Adrenal gland (tissue), 12 donors: ENCODE measurements around the gene FAM229A. TPM values are rescaled to one million over a fixed set of nuclear protein-coding genes. Genes with fewer than 3 reads are reported as not detected.

ENCODE experiments used
- DNase-seq, 7 donors: peaks; one replicate each; pipeline ENCODE4 v3.0.0-alpha.2; 2019 to 2020
- H3K27ac ChIP-seq, 5 donors: fragments of 200-600 bp; sonication (generic) in 4 of 5; 1 replicate in 3 of 5; 2 replicates in 2 of 5; pipeline versions ENCODE4 v1.5.1 to v1.8.0; 2016 to 2020; ENCODE audit warnings: mild to moderate bottlenecking in 1 of 5
- H3K27me3 ChIP-seq: fragments of 200-600 bp; 2 replicates; pipeline ENCODE4 v1.8.0; 2021
- H3K36me3 ChIP-seq, 2 donors: fragments of 200-600 bp; replicated peaks in 1 of 2; 1 replicate in 1 of 2; 2 replicates in 1 of 2; pipeline versions ENCODE4 v1.5.1 to v1.8.0; 2018 to 2022
- H3K4me1 ChIP-seq, 2 donors: fragments of 200-600 bp; replicated peaks in 1 of 2; 1 replicate in 1 of 2; 2 replicates in 1 of 2; pipeline versions ENCODE4 v1.5.1 to v1.8.0; 2018 to 2021
- H3K4me3 ChIP-seq, 4 donors: fragments of 200-600 bp; sonication (generic) in 3 of 4; one replicate each; pipeline ENCODE4 v1.5.1; 2016 to 2018
- H3K9me3 ChIP-seq, 3 donors: fragments of 200-600 bp; sonication (generic) in 1 of 3; replicated peaks in 1 of 3; 1 replicate in 2 of 3; 2 replicates in 1 of 3; pipeline versions ENCODE4 v1.5.1 to v1.8.0; 2016 to 2021
- CTCF ChIP-seq, 6 experiments: fragments of 450-650 bp in 4 of 6; fragments of 200-600 bp in 2 of 6; sonication (generic) in 1 of 6; IDR thresholded peaks; 1 replicate in 5 of 6; 2 replicates in 1 of 6; pipeline versions ENCODE4 v1.5.1 to v1.8.0; 2016 to 2021; ENCODE audit warnings: antibody characterized with exemption in 6 of 6, mild to moderate bottlenecking in 2 of 6, moderate library complexity in 1 of 6
- POLR2A ChIP-seq, 2 donors: fragments of 450-650 bp; IDR thresholded peaks; one replicate each; pipeline ENCODE4 v1.6.1; 2017; ENCODE audit warnings: antibody characterized with exemption in 2 of 2, mild to moderate bottlenecking in 2 of 2, moderate library complexity in 1 of 2
- WGBS, 4 donors: extraction: QIAGEN DNeasy Blood & Tissue Kit in 2 of 4; methylation state at CpG; one replicate each; pipeline versions ENCODE4 v1.1.5 to v1.1.7; 2013 to 2017; 5-methylcytosine and 5-hydroxymethylcytosine counted together
- intact Hi-C, 2 donors: fragments of 100-400 bp; cut with DNase I; formaldehyde crosslinking; loops; one replicate each; pipeline versions ENCODE4 v1.14.1 to v1.15.0; 2022 to 2023
- polyA plus RNA-seq, 3 donors: library from polyadenylated mRNA; stranded (reverse); fragments of 200-250 nt in 2 of 3; fragments of 350-450 nt in 1 of 3; fragmentation: Illumina TruSeq in 1 of 3; extraction: RNeasy Lipid Tissue Mini Kit (QIAGEN cat#74804) in 1 of 3; gene quantifications; one replicate each; pipeline ENCODE4 v1.2.3, GENCODE V29; 2013 to 2014
- total RNA-seq, 9 donors: library from RNA; depleted of rRNA in 4 of 9; stranded (reverse); fragments of >200 nt in 4 of 9; fragments of 120-200 nt in 1 of 9; fragmentation: NEBNext Ultra II Directional in 1 of 9; extraction: Animal tissue kit (Norgen Biotek cat#: 25700) in 1 of 9; gene quantifications; one replicate each; pipeline versions ENCODE4 v1.1.0 to v1.2.4, GENCODE V29; 2013 to 2023
- donor health status: healthy with polysubstance abuse.
- donor health status: Bipolar disorder and iron deficiency.
- donor health status: DM: yes; HTN: yes; CAD: no.
- donor health status: DM: no; HTN: no; CAD: no.
- donor health status: DM: no; HTN: no; CAD: no.
- donor health status: DM: yes; HTN: yes; CAD: no.

The FAM229A gene
- total and polyA plus RNA-seq, 12 donors, result 1.3 to 110 (median 7.0) TPM

- 42 to 83% (median 51%) methylated on average over 1 to 15 of the region's 15 CpGs for WGBS, 4 donors
- intact Hi-C loops, result no loop called here
- no peak for TF ChIP-seq CTCF (IDR thresholded peaks at IDR 0.05)
- no peak for TF ChIP-seq POLR2A (IDR thresholded peaks at IDR 0.05)
- Histone ChIP-seq H3K4me1 (peaks cover 6 to 27% of the 10 kb centered on the region in 2 donors), H3K9me3 (no peaks in the 10 kb centered on the region), H3K27ac (peak overlapping the region in 2 of 5 donors; percentile 49 to 81), H3K36me3 (peaks cover 0 to 23% of the 10 kb centered on the region in 2 donors), H3K27me3 (no peaks in the 10 kb centered on the region), H3K4me3 (peak overlapping the region in 1 of 4 donors; percentile 91)
- no peak for DNase-seq
Measured at GRCh38 chr1:32336591-32336932, 25.7 kb downstream of the FAM229A start.

GRCh38 chr1:32335790-32336590 lies 26.3 kb downstream of the FAM229A start, which contains the start of gene MARCKSL1:
MARCKSL1 (minus strand) TSS chr1:32336233; CDS start chr1:32336033, 200 bp downstream.
- no peaks in the 10 kb centered on the region for H3K9me3 ChIP-seq
- WGBS, 4 donors, result 1 to 2% methylated on average over 83 to 95 of the region's 95 CpGs; no CpG with 5 or more reads in 2 of the 4 donors
- H3K36me3 ChIP-seq, result peaks cover 0 to 28% of the 10 kb centered on the region in 2 donors
- H3K4me1 ChIP-seq, result peaks cover 6 to 27% of the 10 kb centered on the region in 2 donors
- peak; percentile 63 to 83 (median 76) for DNase-seq
- H3K27ac ChIP-seq, result peak within 1 kb of the TSS in 3 of 5 donors; percentile 49 to 81 (median 51)
- TF ChIP-seq POLR2A (IDR thresholded peaks at IDR 0.05), result peak; percentile 75 to 86
- no peak for TF ChIP-seq CTCF (IDR thresholded peaks at IDR 0.05)
- H3K4me3 ChIP-seq, result peak within 1 kb of the TSS; percentile 33 to 91 (median 44)
- H3K27me3 ChIP-seq, result no peaks in the 10 kb centered on the region
- intact Hi-C loops, result no loop called here

- Histone ChIP-seq H3K4me3 (peak overlapping the region in 3 of 4 donors; percentile 33 to 91 (median 40)), H3K27me3 (no peaks in the 10 kb centered on the region), H3K4me1 (peaks cover 6 to 27% of the 10 kb centered on the region in 2 donors), H3K27ac (peak overlapping the region in 3 of 5 donors; percentile 49 to 81 (median 51)), H3K36me3 (peaks cover 0 to 33% of the 10 kb centered on the region in 2 donors), H3K9me3 (no peaks in the 10 kb centered on the region)
- DNase-seq, result no peak
- intact Hi-C loops, result no loop called here
- whole genome bisulfite sequencing, 4 donors, result 0 to 3% (median 1%) methylated on average over 11 to 34 of the region's 34 CpGs; no CpG with 5 or more reads in 1 of the 4 donors
- no peak for TF ChIP-seq POLR2A (IDR thresholded peaks at IDR 0.05)
- TF ChIP-seq CTCF (IDR thresholded peaks at IDR 0.05), result no peak
Measured at GRCh38 chr1:32335535-32335789, 26.8 kb downstream of the FAM229A start.

- Histone ChIP-seq H3K4me1 (peaks cover 6 to 27% of the 10 kb centered on the region in 2 donors), H3K27ac (peak overlapping the region in 3 of 5 donors; percentile 49 to 81 (median 51)), H3K36me3 (peaks cover 0 to 37% of the 10 kb centered on the region in 2 donors), H3K4me3 (peak overlapping the region in 3 of 4 donors; percentile 6 to 91 (median 40)), H3K9me3 (no peaks in the 10 kb centered on the region), H3K27me3 (no peaks in the 10 kb centered on the region)
- WGBS, 4 donors, result 1 to 24% (median 3%) methylated on average over 5 to 46 of the region's 46 CpGs
- DNase-seq, result peak in 6 of 7 donors; percentile 59 to 73 (median 62)
- TF ChIP-seq CTCF (IDR thresholded peaks at IDR 0.05) (peak; percentile 30 to 67 (median 59)), POLR2A (IDR thresholded peaks at IDR 0.05) (no peak)
- intact Hi-C loops, result no loop called here
Measured at GRCh38 chr1:32334864-32335534, 27.3 kb downstream of the FAM229A start.
